GM21515 (cell line): ENCODE results near the gene EP400.

ENCODE experiments used
- ATAC-seq: cut with Tn5 transposase; IDR thresholded peaks from one replicate; pipeline ENCODE4 v1.9.1; 2021; ENCODE audit not compliant: unreplicated experiment

Gene EP400

DNA sequence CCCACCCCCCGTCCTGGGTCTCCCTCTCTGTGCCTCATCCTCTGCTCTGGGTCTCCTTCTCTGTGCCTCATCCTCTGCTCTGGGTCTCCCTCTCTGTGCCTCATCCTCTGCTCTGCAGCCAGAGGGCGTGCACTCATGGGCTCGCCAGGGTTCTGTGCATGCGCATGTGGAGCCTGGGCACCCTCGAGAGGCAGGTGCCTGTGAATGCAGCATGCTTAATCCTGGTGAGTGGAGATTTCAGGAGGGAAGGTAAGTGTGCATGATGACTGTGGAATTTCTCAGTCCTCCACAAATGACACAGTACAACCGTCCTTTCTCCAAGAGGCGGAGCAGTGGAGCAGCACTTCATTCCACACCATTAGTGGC lies 65.2 kb downstream of the EP400 start:
- no peak for ATAC-seq

DNA sequence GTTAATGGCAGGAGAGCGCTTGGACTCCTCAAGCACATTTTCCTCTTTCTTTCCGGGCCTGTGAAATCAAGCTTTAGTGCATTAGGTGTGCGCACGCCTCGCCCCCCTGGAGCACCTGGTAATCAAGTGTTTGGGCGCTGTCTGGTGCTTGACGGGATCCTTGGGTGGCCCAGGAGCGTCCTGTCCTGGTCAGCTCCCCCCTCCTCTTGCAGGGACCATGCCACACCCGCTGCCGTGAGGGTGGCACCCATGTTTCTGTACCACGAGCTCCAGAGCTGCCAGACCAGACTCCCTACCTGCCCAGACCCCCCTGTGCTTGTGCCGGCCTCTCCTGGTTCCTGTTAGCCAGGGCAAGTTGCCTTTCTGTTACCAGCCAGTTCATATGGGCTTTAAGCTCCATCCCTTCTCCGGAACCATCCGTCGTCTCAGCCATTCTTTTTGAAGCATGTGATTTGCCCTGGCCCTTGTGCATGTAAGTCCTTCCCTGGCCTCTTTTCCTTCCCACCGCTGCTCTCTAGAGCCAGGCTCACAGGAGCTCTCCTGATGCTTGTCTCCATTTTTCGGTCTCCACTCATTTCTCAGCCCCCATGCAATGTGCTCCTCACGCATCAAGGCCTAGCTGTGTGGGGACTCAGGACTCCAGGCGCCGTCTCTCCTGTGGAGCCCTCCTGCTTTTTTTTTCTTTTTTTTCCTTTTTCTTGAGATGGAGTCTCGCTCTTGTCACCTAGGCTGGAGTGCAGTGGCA lies 66.1 kb downstream of the EP400 start:
- ATAC-seq = no peak

DNA sequence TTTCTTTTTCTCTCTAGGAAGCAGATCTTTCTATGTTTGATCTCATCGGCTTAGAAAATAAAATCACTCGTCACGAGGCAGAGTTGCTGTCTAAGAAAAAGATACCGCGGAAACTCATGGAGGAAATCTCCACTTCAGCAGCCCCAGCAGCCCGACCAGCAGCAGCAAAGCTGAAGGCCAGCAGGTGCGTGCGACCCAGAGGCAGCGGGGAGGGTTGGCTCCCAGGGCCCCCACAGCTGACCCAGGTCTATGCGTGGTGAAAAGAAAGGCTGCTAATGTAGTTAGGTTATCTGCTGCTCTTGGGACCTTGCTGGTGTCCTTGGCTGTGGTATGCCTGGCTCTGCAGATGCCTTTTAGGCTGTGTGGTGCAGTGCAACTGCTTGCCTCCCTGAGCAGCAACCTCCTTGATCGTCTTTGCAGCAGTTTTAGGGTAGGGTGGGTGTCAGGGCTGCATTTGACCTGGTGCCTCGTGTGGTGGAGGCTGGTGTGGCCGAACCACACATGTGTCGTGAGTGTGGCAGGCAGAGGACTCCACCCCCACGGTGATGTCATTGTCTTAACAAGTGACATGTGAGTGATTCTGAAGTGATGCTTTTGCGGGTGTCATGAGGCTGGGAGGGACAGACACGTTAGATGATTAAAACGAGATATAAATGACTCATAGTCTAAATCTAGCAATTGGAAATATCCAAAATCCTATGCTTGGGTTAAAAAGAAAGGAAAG lies 68.6 kb downstream of the EP400 start:
- ATAC-seq = no peak

GRCh38 chr12:132019891-132020290 lies 70.1 kb downstream of the EP400 start:
- ATAC-seq = no peak

- ATAC-seq = no peak
Observed at GRCh38 chr12:132020292-132020691, 70.5 kb downstream of the EP400 start.

DNA sequence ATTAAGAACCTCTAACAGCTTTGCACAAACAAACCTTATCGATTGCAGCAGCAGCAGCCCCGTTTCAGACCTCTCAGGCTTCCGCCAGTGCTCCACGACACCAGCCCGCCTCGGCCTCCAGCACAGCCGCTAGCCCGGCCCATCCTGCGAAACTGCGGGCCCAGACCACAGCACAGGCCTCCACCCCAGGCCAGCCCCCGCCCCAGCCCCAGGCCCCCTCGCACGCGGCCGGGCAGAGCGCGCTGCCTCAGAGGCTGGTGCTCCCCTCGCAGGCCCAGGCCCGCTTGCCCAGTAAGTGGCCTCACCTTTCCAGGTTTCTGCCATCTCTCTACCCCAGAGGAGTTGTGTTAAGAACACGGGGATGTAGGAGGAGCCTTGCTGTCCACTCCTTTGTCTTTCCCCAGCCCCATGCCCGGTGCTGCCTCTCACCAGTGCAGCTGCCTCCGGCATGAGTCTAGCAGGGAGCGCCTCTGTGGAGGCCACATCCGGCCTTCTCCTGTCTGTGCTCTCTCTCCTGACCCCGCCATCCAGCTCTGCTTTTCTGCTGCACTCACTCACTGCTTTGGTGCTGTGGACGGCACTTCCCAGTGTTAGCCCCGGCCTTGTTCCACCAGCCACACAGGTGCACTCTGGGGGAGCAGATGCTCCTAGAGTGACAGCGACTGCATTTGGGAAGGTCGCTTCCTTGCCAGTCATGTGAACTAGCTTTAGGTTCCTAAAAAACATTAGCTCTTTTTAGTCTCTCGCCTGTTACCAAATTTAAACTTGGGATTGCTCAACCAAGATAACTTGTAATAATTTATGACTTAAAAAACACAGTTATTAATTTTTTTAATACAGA lies 71.5 kb downstream of the EP400 start:
- ATAC-seq = no peak

DNA sequence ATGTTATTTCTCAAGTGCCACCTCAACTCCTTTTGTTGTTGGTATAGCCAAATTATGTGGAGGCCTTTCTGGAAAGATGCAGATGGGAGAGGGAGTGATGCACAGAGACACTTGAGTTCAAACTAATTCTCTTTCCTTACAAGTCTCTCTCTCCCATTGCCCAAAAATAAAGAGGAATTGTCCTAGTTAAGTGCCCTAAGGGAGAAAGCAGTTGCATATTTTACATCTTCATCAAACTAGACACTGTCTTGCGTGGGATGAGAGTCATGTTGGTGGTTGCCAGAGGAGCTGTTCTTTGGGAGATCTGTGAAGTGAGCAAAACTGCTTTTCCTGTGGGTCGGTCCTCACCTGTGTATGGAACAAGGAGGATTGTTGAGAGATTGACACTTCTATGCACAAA lies 72.2 kb downstream of the EP400 start:
- ATAC-seq = no peak

GRCh38 chr12:132023658-132024057 lies 73.9 kb downstream of the EP400 start:
- no peak for ATAC-seq

GRCh38 chr12:132024758-132025157 lies 75.0 kb downstream of the EP400 start:
- no peak for ATAC-seq

- ATAC-seq = no peak
Observed at GRCh38 chr12:132025526-132025925, 75.8 kb downstream of the EP400 start.

- ATAC-seq = no peak
Observed at GRCh38 chr12:132026061-132026795, 76.5 kb downstream of the EP400 start.

DNA sequence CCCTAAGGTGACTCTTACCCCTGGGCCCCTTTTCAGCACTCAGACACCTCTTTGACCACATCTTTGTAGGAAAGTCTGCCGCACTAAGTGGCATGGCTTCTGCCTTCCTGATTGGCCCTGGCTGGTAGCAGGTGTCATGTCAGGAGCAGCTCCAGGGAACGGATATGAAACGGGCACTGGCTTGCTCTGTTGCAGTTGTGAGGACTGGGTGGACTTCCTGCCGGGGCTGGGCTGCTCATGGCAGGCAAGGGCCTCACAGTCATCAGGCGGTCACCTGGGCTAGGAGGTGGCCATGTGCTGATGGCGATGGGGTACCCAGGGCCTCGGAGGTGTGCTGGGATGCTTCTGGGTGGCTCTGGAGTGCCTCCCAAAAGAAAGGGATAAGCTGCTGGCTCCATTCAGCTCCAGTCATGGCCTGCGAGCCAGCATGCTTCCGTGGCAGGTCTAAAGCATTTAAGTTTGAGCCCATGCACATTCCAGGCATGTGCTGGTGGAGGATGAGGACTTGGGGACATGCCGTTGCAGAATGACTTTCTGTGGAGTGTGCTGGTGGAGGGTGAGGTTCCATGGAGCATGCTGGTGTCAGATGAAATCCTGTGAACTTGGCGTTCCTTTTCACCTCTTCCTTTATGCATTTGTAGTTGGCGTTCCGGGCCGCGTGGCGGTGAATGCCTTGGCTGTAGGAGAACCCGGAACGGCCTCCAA lies 77.2 kb downstream of the EP400 start:
- ATAC-seq = no peak

- ATAC-seq = no peak
Observed at GRCh38 chr12:132027636-132028035, 77.9 kb downstream of the EP400 start.

GRCh38 chr12:132028111-132028510 lies 78.4 kb downstream of the EP400 start:
- no peak for ATAC-seq

DNA sequence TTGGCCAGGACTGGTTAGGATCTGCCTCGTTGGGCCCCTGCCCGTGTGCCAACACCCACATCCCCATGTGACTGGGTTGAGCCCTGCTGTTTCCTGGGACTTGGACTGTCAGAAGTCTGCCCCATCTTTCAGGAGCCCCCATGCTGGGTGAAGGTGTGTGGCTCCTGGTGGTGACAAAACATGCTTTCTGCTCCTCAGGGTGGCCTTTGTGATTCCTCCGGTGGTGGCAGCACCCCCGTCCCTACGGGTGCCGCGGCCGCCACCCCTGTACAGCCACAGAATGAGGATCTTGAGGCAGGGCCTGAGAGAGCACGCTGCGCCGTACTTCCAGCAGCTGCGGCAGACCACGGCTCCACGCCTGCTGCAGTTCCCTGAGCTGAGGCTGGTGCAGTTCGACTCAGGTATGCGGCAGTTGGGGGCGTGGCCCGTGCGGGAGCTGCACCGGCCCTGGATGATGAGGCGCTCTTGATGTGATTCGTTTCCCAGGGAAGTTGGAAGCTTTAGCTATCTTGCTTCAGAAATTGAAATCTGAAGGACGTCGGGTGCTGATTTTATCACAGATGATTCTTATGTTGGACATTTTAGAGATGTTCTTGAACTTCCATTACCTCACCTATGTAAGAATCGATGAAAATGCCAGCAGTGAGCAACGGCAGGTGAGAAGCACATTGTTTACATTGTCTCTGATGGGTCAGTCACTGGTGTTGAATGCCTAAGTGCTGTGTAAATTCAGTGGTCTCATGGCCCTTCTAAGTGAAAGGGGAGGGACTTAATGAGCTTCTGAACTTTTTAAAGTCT lies 80.0 kb downstream of the EP400 start:
- no peak for ATAC-seq

- ATAC-seq = no peak
Observed at GRCh38 chr12:132030367-132031038, 80.8 kb downstream of the EP400 start.

- no peak for ATAC-seq
Observed at GRCh38 chr12:132033627-132034026, 83.9 kb downstream of the EP400 start.

GRCh38 chr12:132036063-132036683 lies 86.4 kb downstream of the EP400 start:
- ATAC-seq = no peak
